Measurements from ENCODE around the gene SLC24A3.

SLC24A3 gene

DNA sequence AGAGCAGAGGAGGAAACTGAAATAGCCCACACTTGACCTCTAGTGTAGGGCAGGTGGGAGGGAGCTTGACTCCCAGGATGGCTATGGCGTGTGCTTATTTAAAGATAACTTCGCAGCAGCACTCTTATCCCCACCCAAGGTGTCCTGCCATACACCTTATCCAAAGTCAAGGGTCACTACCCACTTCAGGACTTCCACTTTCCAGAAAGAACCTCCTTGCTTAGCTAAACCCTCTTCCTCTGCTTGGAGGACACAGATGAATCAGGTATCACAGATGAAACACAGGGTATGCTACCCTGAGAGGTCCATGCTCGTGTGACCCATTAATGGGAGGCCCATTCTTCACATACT, 547.9 kb downstream of the SLC24A3 start:
- DNase-seq = no peak

DNA sequence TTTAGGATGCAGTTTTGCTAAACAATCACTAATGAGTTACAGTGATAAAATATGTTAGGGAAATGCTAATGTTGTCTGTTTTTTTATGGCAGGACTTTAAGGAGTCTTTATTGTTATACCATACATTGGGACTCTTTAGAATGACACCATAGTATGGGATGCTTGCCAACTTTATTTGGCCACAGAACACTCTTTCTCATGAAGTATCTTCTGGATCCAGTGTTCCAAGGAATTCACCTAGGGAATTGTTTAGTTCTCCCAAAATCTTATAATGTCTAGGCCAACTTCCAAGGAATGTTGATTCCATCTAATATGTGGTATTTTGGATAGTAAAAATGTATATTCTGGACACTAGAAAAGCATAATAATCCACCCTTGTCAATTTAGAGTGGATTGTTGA, 548.9 kb downstream of the SLC24A3 start:
- DNase-seq = no peak

DNA sequence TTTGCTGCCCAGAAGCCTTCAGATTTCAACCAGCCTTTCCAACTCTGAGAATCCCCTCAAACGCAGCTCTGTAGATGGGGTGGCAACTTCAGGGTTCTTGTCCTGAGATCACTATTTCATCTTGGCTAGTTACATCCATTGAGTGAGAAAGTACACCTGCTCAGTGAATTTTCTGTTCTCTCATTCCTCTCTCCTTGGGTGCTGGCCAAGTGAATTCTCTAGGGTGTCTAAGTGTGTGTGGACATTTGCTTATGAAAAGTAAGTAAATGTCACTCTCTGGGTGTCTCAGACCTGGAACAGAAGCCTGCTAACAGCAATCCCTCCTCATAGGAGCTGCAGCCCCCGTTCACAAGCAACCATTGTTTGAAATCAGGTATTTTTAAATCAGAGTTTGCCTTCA, 549.4 kb downstream of the SLC24A3 start:
- DNase-seq = no peak

DNA sequence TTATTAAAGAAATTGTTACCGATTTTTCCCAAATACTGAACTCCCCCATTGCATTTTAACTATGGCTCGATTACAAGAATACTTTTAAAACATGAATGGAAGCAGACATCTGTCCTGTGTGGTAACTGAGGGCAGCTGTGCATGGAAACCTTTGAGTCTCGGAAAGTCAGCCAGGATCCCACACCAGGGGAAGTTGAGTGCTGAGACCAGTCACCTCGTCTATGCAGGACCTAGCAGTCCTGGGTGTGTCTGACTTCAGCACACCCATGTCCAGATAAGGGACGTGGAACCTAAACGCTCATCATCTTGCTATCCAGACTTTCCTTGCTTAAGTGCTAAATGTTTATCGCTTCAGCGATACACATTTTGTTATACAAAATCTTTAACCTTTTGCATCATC, 551.8 kb downstream of the SLC24A3 start:
- DNase-seq = no peak

DNA sequence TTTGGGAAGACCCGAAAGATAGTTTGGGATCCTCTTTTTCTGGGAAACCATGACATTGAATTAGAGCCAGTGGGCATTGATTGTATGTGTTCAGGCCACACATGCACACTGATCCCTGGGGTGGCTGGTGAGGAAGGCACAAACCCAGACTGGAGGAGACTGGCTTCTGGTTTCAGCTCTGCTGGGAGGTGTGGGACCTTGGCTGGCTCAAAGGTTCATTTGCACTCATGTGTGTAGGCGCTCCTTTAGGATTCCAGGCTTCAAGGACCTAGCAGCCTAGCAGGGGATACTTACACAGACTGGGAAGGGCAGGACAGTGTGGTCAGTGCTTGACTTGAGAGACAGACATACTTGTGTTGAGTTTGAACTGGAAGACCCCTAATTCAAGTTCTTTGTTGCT, 552.8 kb downstream of the SLC24A3 start:
- no peak for DNase-seq

DNA sequence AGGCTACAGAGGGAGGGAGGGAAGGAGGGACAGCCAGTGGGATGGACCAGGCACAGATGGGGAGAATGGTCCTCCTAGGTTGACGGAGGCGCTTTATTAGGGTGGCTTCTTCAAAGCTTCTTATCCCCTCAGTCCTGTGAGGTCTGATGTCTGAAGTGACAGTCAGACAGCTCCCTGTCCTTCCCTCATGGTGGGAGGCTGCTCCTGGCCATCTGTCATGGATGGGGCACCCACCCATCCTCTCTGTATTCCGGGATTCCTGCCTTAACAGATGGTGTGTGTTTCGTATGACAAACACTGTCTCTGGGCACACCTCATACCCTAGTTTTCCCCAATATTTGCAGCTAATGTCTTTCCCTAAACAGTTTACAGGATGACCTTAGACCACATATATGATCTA, 553.5 kb downstream of the SLC24A3 start:
- no peak for DNase-seq

DNA sequence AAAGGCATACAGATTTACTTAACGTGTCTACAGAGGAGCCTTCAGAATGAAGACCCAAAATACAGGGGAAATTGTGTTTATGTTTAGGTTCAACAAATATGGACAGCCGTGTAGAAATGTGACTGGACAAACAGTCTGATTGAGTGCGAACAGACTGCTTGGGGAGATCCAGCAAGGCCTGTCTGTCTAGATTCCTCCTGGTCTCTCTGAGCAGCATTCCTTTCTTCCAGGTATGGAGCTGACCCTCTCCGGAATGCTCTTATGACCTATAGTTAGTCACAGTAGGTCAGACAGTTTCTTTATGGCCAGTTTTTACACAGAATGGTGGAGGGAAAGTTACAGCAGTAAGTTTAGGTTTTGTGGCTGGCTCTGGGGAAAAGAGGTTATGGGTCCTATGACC, 554.6 kb downstream of the SLC24A3 start:
- DNase-seq = no peak

DNA sequence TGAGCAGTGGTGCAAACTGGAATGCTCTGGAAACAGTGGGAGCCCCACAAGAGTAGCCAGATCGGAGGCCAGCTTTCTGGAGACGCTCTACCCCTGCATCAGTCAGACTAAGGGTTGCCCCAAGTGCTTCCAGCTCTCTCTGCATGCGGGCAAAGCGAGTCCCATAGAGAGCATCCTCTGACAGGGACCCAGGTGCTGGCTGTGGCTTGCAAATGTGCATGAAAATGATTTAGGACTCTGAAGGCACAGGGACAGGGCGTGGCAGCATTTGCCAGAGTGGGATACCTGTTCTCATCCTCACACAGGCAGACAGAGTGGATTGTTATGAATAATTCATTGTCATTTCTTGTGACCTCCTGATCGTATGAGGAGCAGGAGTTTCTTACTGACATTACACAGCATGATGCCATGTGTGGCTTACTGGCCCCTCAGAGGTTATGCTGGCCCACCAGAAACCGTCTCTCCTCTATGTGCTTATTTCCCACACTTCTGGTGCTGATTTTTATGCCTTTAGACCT, 555.9 kb downstream of the SLC24A3 start:
- DNase-seq = no peak

DNA sequence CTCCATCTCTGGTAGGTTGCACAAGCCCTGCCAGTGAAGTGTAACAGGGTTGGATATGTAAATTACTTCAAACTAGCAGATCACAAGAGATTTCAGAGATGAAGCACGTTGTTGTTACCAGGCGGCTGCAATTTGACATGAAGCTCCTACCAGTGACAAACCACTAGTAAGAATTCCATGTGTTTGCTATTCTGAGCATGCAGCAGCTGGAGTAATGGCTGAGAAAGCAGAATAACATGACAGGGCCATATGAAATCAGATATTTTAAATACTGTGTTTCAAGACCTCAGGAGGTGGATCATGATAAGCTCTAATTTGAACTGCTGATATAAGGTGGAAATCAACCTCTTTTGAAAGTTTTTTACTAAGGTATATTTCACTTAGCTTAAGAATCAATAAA, 557.1 kb downstream of the SLC24A3 start:
- no peak for DNase-seq

DNA sequence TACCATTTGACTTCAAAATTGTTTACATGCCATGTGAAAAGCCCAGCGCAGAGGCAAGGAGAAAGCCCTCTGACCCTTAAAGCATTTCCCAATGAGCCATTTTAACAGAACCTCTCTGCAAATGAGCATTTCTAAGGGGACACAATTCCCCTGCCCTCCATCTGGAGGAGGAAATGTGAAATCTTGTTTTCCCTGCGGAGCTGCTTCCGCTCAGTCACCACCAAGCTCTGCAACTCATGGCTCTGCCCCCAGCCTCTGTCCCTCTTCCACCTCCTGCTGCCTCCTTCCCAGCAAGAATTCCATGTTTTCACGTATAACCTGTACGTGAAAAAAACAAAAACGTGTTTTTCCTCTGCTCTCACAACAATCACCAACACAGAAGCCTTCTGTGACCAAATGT, 557.9 kb downstream of the SLC24A3 start:
- no peak for DNase-seq

DNA sequence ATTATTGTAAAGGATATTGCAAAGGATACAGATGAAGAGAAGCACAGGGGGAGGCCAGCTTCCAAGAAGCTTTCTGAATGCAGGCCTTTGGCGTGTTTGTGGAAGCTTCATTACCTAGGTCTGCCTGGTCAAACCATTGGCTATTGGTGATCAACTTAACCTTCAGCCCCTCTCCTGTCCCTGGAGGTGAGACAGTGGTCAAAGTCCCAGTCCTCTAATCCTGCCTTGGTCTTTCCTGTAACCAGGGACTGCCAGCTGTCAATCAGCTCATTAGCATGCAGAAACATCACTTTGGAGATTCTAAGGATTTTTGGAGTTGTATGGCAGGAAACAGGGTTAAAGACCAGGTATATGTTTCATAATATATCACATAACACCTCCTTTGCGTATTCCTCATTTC, 558.6 kb downstream of the SLC24A3 start:
- DNase-seq = no peak
